ENCODE data around the gene PSG5. TPM values are rescaled to one million over a fixed set of nuclear protein-coding genes. Genes with fewer than 3 reads are reported as not detected.
"Not testable (repeated sequence)": the region's sequence is repeated elsewhere in the genome, so short reads cannot be mapped to it uniquely, and the experiment has no call there.

Gene PSG5
- total RNA-seq, 1 experiment from 2014 or later = not detected

- no TSS peak for BruUV-seq (replicated peaks)
- ChIA-PET CTCF (no interaction called here), POLR2A (ENCODE audit: low non-redundant PET) (no interaction called here)
- Histone ChIP-seq H3K4me1 (ENCODE audit: insufficient read depth, low read length, poor library complexity, severe bottlenecking) (no peaks in the 10 kb centered on the region), H3K27ac (ENCODE audit: low read depth, low read length, poor library complexity, severe bottlenecking) (no peak overlapping the region), H3K36me3 (ENCODE audit: insufficient read depth, low read length, poor library complexity, severe bottlenecking) (no peaks in the 10 kb centered on the region), H3K27me3 (replicated peaks; ENCODE audit: insufficient read depth, low read depth, low read length, poor library complexity) (no peaks in the 10 kb centered on the region), H3K4me3 (ENCODE audit: low read depth, low read length, poor library complexity, severe bottlenecking) (no peak overlapping the region), H3K9me3 (ENCODE audit: low read depth, low read length, poor library complexity, severe bottlenecking) (peaks cover 13% of the 10 kb centered on the region)
- TF ChIP-seq CTCF (conservative IDR thresholded peaks at IDR 0.05; ENCODE audit: low read depth, low read length) = no peak
- TF ChIP-seq EZH2 (IDR thresholded peaks at IDR 0.05; ENCODE audit: borderline replicate concordance, low read depth, low read length, poor library complexity, severe bottlenecking) = no peak
- intact Hi-C loops (cut with micrococcal nuclease; ENCODE audit: unreplicated experiment) = no loop called here
- DNase-seq (ENCODE audit: low spot score) = no peak
These were observed 38.5 kb upstream of the PSG5 start for GRCh38 chr19:43224855-43225253.

- H3K36me3 ChIP-seq (ENCODE audit: insufficient read depth, low read length, poor library complexity, severe bottlenecking); CTCF ChIA-PET; H3K27ac ChIP-seq (ENCODE audit: low read depth, low read length, poor library complexity, severe bottlenecking); BruUV-seq (replicated peaks); H3K27me3 ChIP-seq (replicated peaks; ENCODE audit: insufficient read depth, low read depth, low read length, poor library complexity); POLR2A ChIA-PET (ENCODE audit: low non-redundant PET); intact Hi-C loops (cut with micrococcal nuclease; ENCODE audit: unreplicated experiment); DNase-seq (ENCODE audit: low spot score); H3K4me3 ChIP-seq (ENCODE audit: low read depth, low read length, poor library complexity, severe bottlenecking); H3K4me1 ChIP-seq (ENCODE audit: insufficient read depth, low read length, poor library complexity, severe bottlenecking): not testable (repeated sequence)
- H3K9me3 ChIP-seq (ENCODE audit: low read depth, low read length, poor library complexity, severe bottlenecking) = peaks cover 11% of the 10 kb centered on the region
These were observed 38.0 kb upstream of the PSG5 start for GRCh38 chr19:43224201-43224854.

- H3K27me3 ChIP-seq (replicated peaks; ENCODE audit: insufficient read depth, low read depth, low read length, poor library complexity); H3K27ac ChIP-seq (ENCODE audit: low read depth, low read length, poor library complexity, severe bottlenecking); H3K9me3 ChIP-seq (ENCODE audit: low read depth, low read length, poor library complexity, severe bottlenecking); BruUV-seq (replicated peaks); H3K4me1 ChIP-seq (ENCODE audit: insufficient read depth, low read length, poor library complexity, severe bottlenecking); POLR2A ChIA-PET (ENCODE audit: low non-redundant PET); DNase-seq (ENCODE audit: low spot score); H3K4me3 ChIP-seq (ENCODE audit: low read depth, low read length, poor library complexity, severe bottlenecking); H3K36me3 ChIP-seq (ENCODE audit: insufficient read depth, low read length, poor library complexity, severe bottlenecking); CTCF ChIA-PET; intact Hi-C loops (cut with micrococcal nuclease; ENCODE audit: unreplicated experiment): not testable (repeated sequence)
These were observed 35.6 kb upstream of the PSG5 start for GRCh38 chr19:43221891-43222290.

- H3K4me3 ChIP-seq (ENCODE audit: low read depth, low read length, poor library complexity, severe bottlenecking); H3K9me3 ChIP-seq (ENCODE audit: low read depth, low read length, poor library complexity, severe bottlenecking); DNase-seq (ENCODE audit: low spot score); H3K4me1 ChIP-seq (ENCODE audit: insufficient read depth, low read length, poor library complexity, severe bottlenecking); BruUV-seq (replicated peaks); POLR2A ChIA-PET (ENCODE audit: low non-redundant PET); CTCF ChIA-PET; H3K36me3 ChIP-seq (ENCODE audit: insufficient read depth, low read length, poor library complexity, severe bottlenecking); H3K27me3 ChIP-seq (replicated peaks; ENCODE audit: insufficient read depth, low read depth, low read length, poor library complexity); H3K27ac ChIP-seq (ENCODE audit: low read depth, low read length, poor library complexity, severe bottlenecking); intact Hi-C loops (cut with micrococcal nuclease; ENCODE audit: unreplicated experiment): not testable (repeated sequence)
These were observed 32.8 kb upstream of the PSG5 start for GRCh38 chr19:43219136-43219535.

- H3K9me3 ChIP-seq (ENCODE audit: low read depth, low read length, poor library complexity, severe bottlenecking); H3K27ac ChIP-seq (ENCODE audit: low read depth, low read length, poor library complexity, severe bottlenecking); DNase-seq (ENCODE audit: low spot score); BruUV-seq (replicated peaks); CTCF ChIA-PET; POLR2A ChIA-PET (ENCODE audit: low non-redundant PET); H3K36me3 ChIP-seq (ENCODE audit: insufficient read depth, low read length, poor library complexity, severe bottlenecking); H3K4me3 ChIP-seq (ENCODE audit: low read depth, low read length, poor library complexity, severe bottlenecking); H3K27me3 ChIP-seq (replicated peaks; ENCODE audit: insufficient read depth, low read depth, low read length, poor library complexity); intact Hi-C loops (cut with micrococcal nuclease; ENCODE audit: unreplicated experiment); H3K4me1 ChIP-seq (ENCODE audit: insufficient read depth, low read length, poor library complexity, severe bottlenecking): not testable (repeated sequence)
These were observed 29.5 kb upstream of the PSG5 start for GRCh38 chr19:43215881-43216280.
